ENCODE data around the gene MAP3K2.

MAP3K2 gene

GRCh38 chr2:127305990-127306585, 81.7 kb downstream of the MAP3K2 start:
- DNase-seq (ENCODE audit: low read depth in 2 of 2) = peak; percentile 44 to 61
- no peak for TF ChIP-seq CTCF (IDR thresholded peaks at IDR 0.05; ENCODE audit: low read depth, low read length)
- no peak overlapping the region for H3K4me3 ChIP-seq (replicated peaks in 1 of 2; ENCODE audit: low read depth in 2 of 2, low read length in 2 of 2)

GRCh38 chr2:127302168-127302567, 85.6 kb downstream of the MAP3K2 start:
- peak in 1 of 2 donors; percentile 25 for DNase-seq (ENCODE audit: low read depth in 2 of 2)
- no peak overlapping the region for H3K4me3 ChIP-seq (replicated peaks in 1 of 2; ENCODE audit: low read depth in 2 of 2, low read length in 2 of 2)
- no peak for TF ChIP-seq CTCF (IDR thresholded peaks at IDR 0.05; ENCODE audit: low read depth, low read length)

GRCh38 chr2:127293748-127294562, 93.8 kb downstream of the MAP3K2 start, which contains the start of gene ERCC3:
Gene ERCC3, minus strand, starts transcription at chr2:127294144. Its CDS starts 63 bp downstream, at chr2:127294081.
- no peak for TF ChIP-seq CTCF (IDR thresholded peaks at IDR 0.05; ENCODE audit: low read depth, low read length)
- peak; percentile 78 to 81 for DNase-seq (ENCODE audit: low read depth in 2 of 2)
- H3K4me3 ChIP-seq (replicated peaks in 1 of 2; ENCODE audit: low read depth in 2 of 2, low read length in 2 of 2) = peak within 1 kb of the TSS; percentile 83 to 96

- peak in 1 of 2 donors; percentile 3 for DNase-seq (ENCODE audit: low read depth in 2 of 2)
- TF ChIP-seq CTCF (IDR thresholded peaks at IDR 0.05; ENCODE audit: low read depth, low read length) = no peak
- peak overlapping the region; percentile 83 to 96 for H3K4me3 ChIP-seq (replicated peaks in 1 of 2; ENCODE audit: low read depth in 2 of 2, low read length in 2 of 2)
These were observed 94.4 kb downstream of the MAP3K2 start for GRCh38 chr2:127293386-127293747.

- DNase-seq (ENCODE audit: low read depth in 2 of 2) = no peak
- H3K4me3 ChIP-seq (replicated peaks in 1 of 2; ENCODE audit: low read depth in 2 of 2, low read length in 2 of 2) = no peak overlapping the region
- TF ChIP-seq CTCF (IDR thresholded peaks at IDR 0.05; ENCODE audit: low read depth, low read length) = no peak
These were observed 99.5 kb downstream of the MAP3K2 start for GRCh38 chr2:127288274-127288673.

- DNase-seq (ENCODE audit: low read depth in 2 of 2) = no peak
- H3K4me3 ChIP-seq (replicated peaks in 1 of 2; ENCODE audit: low read depth in 2 of 2, low read length in 2 of 2) = no peak overlapping the region
- no peak for TF ChIP-seq CTCF (IDR thresholded peaks at IDR 0.05; ENCODE audit: low read depth, low read length)
These were observed 104.5 kb downstream of the MAP3K2 start for GRCh38 chr2:127283275-127283674.
